DMS53 treated with DMSO at 0.1 percent for 48 hours (cell line): ENCODE measurements around the gene COX4I2.

ENCODE experiments used
- DNase-seq: peaks from one replicate; lab custom pipeline; 2025; ENCODE audit not compliant: unreplicated experiment; lab: John Stamatoyannopoulos, UW

COX4I2 gene

GRCh38 chr20:31675828-31676608 is 38.3 kb downstream of the COX4I2 start:
- no peak for DNase-seq

GRCh38 chr20:31676609-31676989 is 38.9 kb downstream of the COX4I2 start:
- no peak for DNase-seq

- DNase-seq = no peak
These were observed 40.0 kb downstream of the COX4I2 start for GRCh38 chr20:31677553-31678260.

GRCh38 chr20:31678389-31679356 is 41.0 kb downstream of the COX4I2 start:
- DNase-seq = no peak

- DNase-seq = no peak
These were observed 41.9 kb downstream of the COX4I2 start for GRCh38 chr20:31679357-31680285.

GRCh38 chr20:31680286-31681127 is 42.8 kb downstream of the COX4I2 start:
- DNase-seq = no peak

- DNase-seq = no peak
These were observed 43.5 kb downstream of the COX4I2 start for GRCh38 chr20:31681128-31681727.

GRCh38 chr20:31681769-31682168 is 44.1 kb downstream of the COX4I2 start:
- DNase-seq = no peak

- DNase-seq = no peak
These were observed 44.6 kb downstream of the COX4I2 start for GRCh38 chr20:31682352-31682751.

GRCh38 chr20:31682927-31683326 is 45.2 kb downstream of the COX4I2 start:
- DNase-seq = no peak

GRCh38 chr20:31684153-31685015 is 46.7 kb downstream of the COX4I2 start:
- no peak for DNase-seq

GRCh38 chr20:31685853-31686643 is 48.3 kb downstream of the COX4I2 start:
- no peak for DNase-seq

GRCh38 chr20:31687777-31688176 is 50.1 kb downstream of the COX4I2 start:
- DNase-seq = no peak

GRCh38 chr20:31689141-31689540 is 51.4 kb downstream of the COX4I2 start:
- no peak for DNase-seq

- DNase-seq = no peak
These were observed 52.5 kb downstream of the COX4I2 start for GRCh38 chr20:31690124-31690666.

GRCh38 chr20:31691646-31692275 is 54.0 kb downstream of the COX4I2 start:
- DNase-seq = no peak
